ENCODE data around the gene UBAP1L.
A peak's percentile ranks its signal among the peaks of the same experiment; 100 is the strongest.

UBAP1L gene

GRCh38 chr15:65067645-65068402 is 47.2 kb downstream of the UBAP1L start, which contains the start of gene RASL12:
TSS of gene RASL12 (minus strand) at chr15:65067991. CDS start at chr15:65067835, 156 bp downstream.
- Histone ChIP-seq H3K27me3 (ENCODE audit: control insufficient read depth, insufficient read depth, low read length, poor library complexity, severe bottlenecking) (peaks cover 11% of the 10 kb centered on the region), H3K9me3 (ENCODE audit: control insufficient read depth, low read length) (no peaks in the 10 kb centered on the region), H3K4me1 (ENCODE audit: control insufficient read depth, insufficient read depth, low read length) (peaks cover 28% of the 10 kb centered on the region), H3K27ac (ENCODE audit: insufficient read depth, low read depth, low read length, poor library complexity, severe bottlenecking) (peak within 1 kb of the TSS; percentile 39), H3K36me3 (ENCODE audit: control insufficient read depth, insufficient read depth, low read length) (no peaks in the 10 kb centered on the region), H3K4me3 (ENCODE audit: insufficient read depth, low read depth, low read length) (peak within 1 kb of the TSS; percentile 47)
- 1% methylated on average over 66 of the region's 66 CpGs for WGBS, 2 experiments

GRCh38 chr15:65067317-65067644 is 47.7 kb downstream of the UBAP1L start:
- Histone ChIP-seq H3K4me3 (ENCODE audit: insufficient read depth, low read depth, low read length) (peak overlapping the region; percentile 47), H3K27ac (ENCODE audit: insufficient read depth, low read depth, low read length, poor library complexity, severe bottlenecking) (no peak overlapping the region), H3K36me3 (ENCODE audit: control insufficient read depth, insufficient read depth, low read length) (no peaks in the 10 kb centered on the region), H3K27me3 (ENCODE audit: control insufficient read depth, insufficient read depth, low read length, poor library complexity, severe bottlenecking) (peaks cover 11% of the 10 kb centered on the region), H3K9me3 (ENCODE audit: control insufficient read depth, low read length) (no peaks in the 10 kb centered on the region), H3K4me1 (ENCODE audit: control insufficient read depth, insufficient read depth, low read length) (peaks cover 28% of the 10 kb centered on the region)
- 0 to 1% methylated on average over 8 of the region's 8 CpGs for WGBS, 2 experiments

- Histone ChIP-seq H3K27me3 (ENCODE audit: control insufficient read depth, insufficient read depth, low read length, poor library complexity, severe bottlenecking) (peaks cover 11% of the 10 kb centered on the region), H3K4me3 (ENCODE audit: insufficient read depth, low read depth, low read length) (peak overlapping the region; percentile 47), H3K4me1 (ENCODE audit: control insufficient read depth, insufficient read depth, low read length) (peaks cover 28% of the 10 kb centered on the region), H3K9me3 (ENCODE audit: control insufficient read depth, low read length) (no peaks in the 10 kb centered on the region), H3K27ac (ENCODE audit: insufficient read depth, low read depth, low read length, poor library complexity, severe bottlenecking) (peak overlapping the region; percentile 39), H3K36me3 (ENCODE audit: control insufficient read depth, insufficient read depth, low read length) (no peaks in the 10 kb centered on the region)
- WGBS, 2 experiments = 11 to 14% methylated on average over 9 of the region's 9 CpGs
Measured at GRCh38 chr15:65066635-65067316, 48.2 kb downstream of the UBAP1L start.

DNA sequence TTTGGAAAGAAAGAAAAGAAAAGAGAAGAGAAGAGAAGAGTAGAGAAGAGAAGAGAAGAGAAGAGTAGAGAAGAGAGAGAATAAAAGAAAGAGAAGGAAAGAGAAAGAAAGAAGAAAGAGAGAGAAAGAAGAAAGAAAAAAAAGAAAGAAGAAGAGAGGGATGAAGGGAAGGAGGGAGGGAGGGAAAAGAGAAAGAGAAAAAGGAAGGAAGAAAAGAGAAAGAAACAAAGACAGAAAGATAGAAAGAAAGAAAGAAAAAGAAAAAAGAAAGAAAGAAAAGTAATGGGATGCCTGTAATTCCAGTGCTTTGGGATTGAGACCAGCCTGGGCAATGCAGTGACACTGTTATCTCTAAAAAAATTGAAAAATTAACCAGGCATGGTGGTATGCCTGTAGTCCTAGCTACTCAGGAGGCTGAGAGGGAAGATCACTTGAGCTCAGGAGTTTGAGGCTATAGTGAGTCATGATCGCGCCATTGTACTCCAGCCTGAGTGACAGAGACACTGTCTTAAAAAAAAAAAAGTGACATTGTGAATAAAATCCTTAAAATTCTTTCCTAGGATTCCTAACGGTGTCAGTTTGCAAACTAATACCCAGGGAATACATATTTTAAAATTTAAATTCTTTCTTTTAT is 48.9 kb downstream of the UBAP1L start:
- no peak overlapping the region for H3K4me3 ChIP-seq (ENCODE audit: insufficient read depth, low read depth, low read length)
- peaks cover 26% of the 10 kb centered on the region for H3K4me1 ChIP-seq (ENCODE audit: control insufficient read depth, insufficient read depth, low read length)
- no peaks in the 10 kb centered on the region for H3K36me3 ChIP-seq (ENCODE audit: control insufficient read depth, insufficient read depth, low read length)
- no peak overlapping the region for H3K27ac ChIP-seq (ENCODE audit: insufficient read depth, low read depth, low read length, poor library complexity, severe bottlenecking)
- peaks cover 11% of the 10 kb centered on the region for H3K27me3 ChIP-seq (ENCODE audit: control insufficient read depth, insufficient read depth, low read length, poor library complexity, severe bottlenecking)
- WGBS, 2 experiments = 43 to 61% methylated on average over 2 to 3 of the region's 3 CpGs
- no peaks in the 10 kb centered on the region for H3K9me3 ChIP-seq (ENCODE audit: control insufficient read depth, low read length)

GRCh38 chr15:65062726-65063125 is 52.3 kb downstream of the UBAP1L start:
- no peaks in the 10 kb centered on the region for H3K9me3 ChIP-seq (ENCODE audit: control insufficient read depth, low read length)

GRCh38 chr15:65062061-65062460 is 52.9 kb downstream of the UBAP1L start:
- Histone ChIP-seq H3K27ac (ENCODE audit: insufficient read depth, low read depth, low read length, poor library complexity, severe bottlenecking) (no peak overlapping the region), H3K9me3 (ENCODE audit: control insufficient read depth, low read length) (no peaks in the 10 kb centered on the region), H3K4me1 (ENCODE audit: control insufficient read depth, insufficient read depth, low read length) (peaks cover 13% of the 10 kb centered on the region), H3K27me3 (ENCODE audit: control insufficient read depth, insufficient read depth, low read length, poor library complexity, severe bottlenecking) (no peaks in the 10 kb centered on the region), H3K4me3 (ENCODE audit: insufficient read depth, low read depth, low read length) (no peak overlapping the region), H3K36me3 (ENCODE audit: control insufficient read depth, insufficient read depth, low read length) (no peaks in the 10 kb centered on the region)
- WGBS, 2 experiments = 91 to 93% methylated on average over 5 of the region's 5 CpGs

More at GRCh38 chr15:65062726-65063125, 52.3 kb downstream of the UBAP1L start:
- WGBS, 2 experiments = 92 to 93% methylated on average over 5 of the region's 5 CpGs
- H3K4me3 ChIP-seq (ENCODE audit: insufficient read depth, low read depth, low read length) = no peak overlapping the region
- H3K27me3 ChIP-seq (ENCODE audit: control insufficient read depth, insufficient read depth, low read length, poor library complexity, severe bottlenecking) = peaks cover 5% of the 10 kb centered on the region
- H3K36me3 ChIP-seq (ENCODE audit: control insufficient read depth, insufficient read depth, low read length) = no peaks in the 10 kb centered on the region
- H3K4me1 ChIP-seq (ENCODE audit: control insufficient read depth, insufficient read depth, low read length) = peaks cover 19% of the 10 kb centered on the region
- H3K27ac ChIP-seq (ENCODE audit: insufficient read depth, low read depth, low read length, poor library complexity, severe bottlenecking) = no peak overlapping the region

GRCh38 chr15:65060641-65061397 is 54.2 kb downstream of the UBAP1L start:
- no peak overlapping the region for H3K27ac ChIP-seq (ENCODE audit: insufficient read depth, low read depth, low read length, poor library complexity, severe bottlenecking)
- 95% methylated on average over 6 of the region's 6 CpGs for WGBS, 2 experiments
- H3K9me3 ChIP-seq (ENCODE audit: control insufficient read depth, low read length) = no peaks in the 10 kb centered on the region
- H3K36me3 ChIP-seq (ENCODE audit: control insufficient read depth, insufficient read depth, low read length) = no peaks in the 10 kb centered on the region
- H3K4me3 ChIP-seq (ENCODE audit: insufficient read depth, low read depth, low read length) = no peak overlapping the region
- H3K4me1 ChIP-seq (ENCODE audit: control insufficient read depth, insufficient read depth, low read length) = peaks cover 7% of the 10 kb centered on the region
- no peaks in the 10 kb centered on the region for H3K27me3 ChIP-seq (ENCODE audit: control insufficient read depth, insufficient read depth, low read length, poor library complexity, severe bottlenecking)

DNA sequence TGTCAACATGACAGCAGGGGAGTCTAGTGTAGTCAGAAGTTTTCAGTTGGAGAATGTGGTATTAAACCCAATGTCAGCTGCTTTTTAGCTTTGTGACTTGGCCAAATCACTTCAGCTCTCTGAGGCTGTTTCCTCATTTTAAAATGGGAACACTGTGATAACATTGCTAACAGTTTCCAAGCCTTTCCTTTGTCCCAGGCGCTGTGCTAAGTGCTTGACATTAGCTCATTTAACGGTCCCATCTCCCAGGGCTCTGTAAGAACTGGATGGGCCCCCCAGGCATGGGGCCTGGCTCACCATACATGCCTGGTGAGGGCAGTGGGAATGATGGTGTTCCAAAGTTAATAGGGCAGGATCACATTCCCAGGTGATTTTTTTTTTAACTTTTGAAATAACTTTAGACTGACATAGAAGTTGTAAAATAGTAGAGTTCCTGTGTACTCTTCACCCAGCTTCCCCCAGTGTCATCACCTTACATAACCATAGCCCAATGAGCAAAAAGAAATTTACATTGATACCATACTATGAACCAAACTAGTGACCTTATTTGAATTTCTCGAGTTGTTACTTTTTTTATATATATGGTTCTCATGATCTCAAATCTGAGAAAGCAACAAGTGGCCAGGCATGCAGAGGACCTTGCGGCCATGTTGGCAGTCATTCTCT is 54.9 kb downstream of the UBAP1L start:
- H3K36me3 ChIP-seq (ENCODE audit: control insufficient read depth, insufficient read depth, low read length) = no peaks in the 10 kb centered on the region
- H3K9me3 ChIP-seq (ENCODE audit: control insufficient read depth, low read length) = no peaks in the 10 kb centered on the region
- 90 to 98% methylated on average over 4 of the region's 4 CpGs for WGBS, 2 experiments

GRCh38 chr15:65059369-65059750 is 55.6 kb downstream of the UBAP1L start:
- no peaks in the 10 kb centered on the region for H3K9me3 ChIP-seq (ENCODE audit: control insufficient read depth, low read length)
- no peak overlapping the region for H3K4me3 ChIP-seq (ENCODE audit: insufficient read depth, low read depth, low read length)
- WGBS, 2 experiments = 97 to 99% methylated on average over 3 of the region's 3 CpGs

More for the DNA sequence above, 54.9 kb downstream of the UBAP1L start:
- H3K27ac ChIP-seq (ENCODE audit: insufficient read depth, low read depth, low read length, poor library complexity, severe bottlenecking) = no peak overlapping the region
- H3K27me3 ChIP-seq (ENCODE audit: control insufficient read depth, insufficient read depth, low read length, poor library complexity, severe bottlenecking) = no peaks in the 10 kb centered on the region
- H3K4me3 ChIP-seq (ENCODE audit: insufficient read depth, low read depth, low read length) = no peak overlapping the region
- H3K4me1 ChIP-seq (ENCODE audit: control insufficient read depth, insufficient read depth, low read length) = peaks cover 3% of the 10 kb centered on the region

More at GRCh38 chr15:65059369-65059750, 55.6 kb downstream of the UBAP1L start:
- H3K27ac ChIP-seq (ENCODE audit: insufficient read depth, low read depth, low read length, poor library complexity, severe bottlenecking) = no peak overlapping the region
- H3K4me1 ChIP-seq (ENCODE audit: control insufficient read depth, insufficient read depth, low read length) = no peaks in the 10 kb centered on the region
- H3K36me3 ChIP-seq (ENCODE audit: control insufficient read depth, insufficient read depth, low read length) = no peaks in the 10 kb centered on the region
- no peaks in the 10 kb centered on the region for H3K27me3 ChIP-seq (ENCODE audit: control insufficient read depth, insufficient read depth, low read length, poor library complexity, severe bottlenecking)

Data from ectodermal cell (in vitro differentiated cells).